B cell (primary cell): ENCODE results near the gene IMMP2L.

Source experiments
- EZH2 ChIP-seq: IDR thresholded peaks from 2 replicates; pipeline ENCODE4 v1.6.1; 2012; ENCODE audit warnings: borderline replicate concordance, low read depth, mild to moderate bottlenecking, moderate library complexity, low read length; ENCODE audit not compliant: insufficient read depth, poor library complexity, severe bottlenecking
- TF ChIP-seq, protein P1 (sequence below): fragments of 200-600 bp; IDR thresholded peaks from one replicate; pipeline ENCODE4 v1.8.0; 2022; ENCODE audit warnings: antibody characterized with exemption, mild to moderate bottlenecking

DNA sequence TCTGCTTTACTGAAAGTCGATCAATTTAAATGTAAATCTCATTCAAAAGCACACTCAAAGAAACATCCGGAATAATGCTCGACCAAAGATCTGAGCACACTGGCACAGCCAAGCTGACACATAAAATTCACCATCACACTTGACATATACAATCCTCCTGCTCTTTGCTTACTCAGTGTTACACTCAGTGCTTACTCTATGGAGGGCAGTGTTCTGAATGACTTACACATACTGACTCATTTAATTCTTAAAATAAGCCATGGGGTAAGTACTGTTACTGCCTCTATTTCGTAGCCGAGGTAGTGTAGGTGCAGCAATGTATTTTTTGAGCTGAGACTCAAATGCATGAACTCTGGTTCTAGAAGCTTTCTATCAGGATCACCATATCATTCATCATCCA, 892.9 kb downstream of the IMMP2L start:
- no peak for TF ChIP-seq EZH2
- TF ChIP-seq, protein P1, sequence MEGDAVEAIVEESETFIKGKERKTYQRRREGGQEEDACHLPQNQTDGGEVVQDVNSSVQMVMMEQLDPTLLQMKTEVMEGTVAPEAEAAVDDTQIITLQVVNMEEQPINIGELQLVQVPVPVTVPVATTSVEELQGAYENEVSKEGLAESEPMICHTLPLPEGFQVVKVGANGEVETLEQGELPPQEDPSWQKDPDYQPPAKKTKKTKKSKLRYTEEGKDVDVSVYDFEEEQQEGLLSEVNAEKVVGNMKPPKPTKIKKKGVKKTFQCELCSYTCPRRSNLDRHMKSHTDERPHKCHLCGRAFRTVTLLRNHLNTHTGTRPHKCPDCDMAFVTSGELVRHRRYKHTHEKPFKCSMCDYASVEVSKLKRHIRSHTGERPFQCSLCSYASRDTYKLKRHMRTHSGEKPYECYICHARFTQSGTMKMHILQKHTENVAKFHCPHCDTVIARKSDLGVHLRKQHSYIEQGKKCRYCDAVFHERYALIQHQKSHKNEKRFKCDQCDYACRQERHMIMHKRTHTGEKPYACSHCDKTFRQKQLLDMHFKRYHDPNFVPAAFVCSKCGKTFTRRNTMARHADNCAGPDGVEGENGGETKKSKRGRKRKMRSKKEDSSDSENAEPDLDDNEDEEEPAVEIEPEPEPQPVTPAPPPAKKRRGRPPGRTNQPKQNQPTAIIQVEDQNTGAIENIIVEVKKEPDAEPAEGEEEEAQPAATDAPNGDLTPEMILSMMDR, result no peak
